Calu3 (cell line): ENCODE results near the gene OR10AD1. TPM values are rescaled to one million over a fixed set of nuclear protein-coding genes. Genes with fewer than 3 reads are reported as not detected.

Experiments
- BruUV-seq: library from RNA; stranded (reverse); fragments of 400-500 nt; replicated peaks from 2 replicates; lab custom pipeline; 2021; lab: Mats Ljungman, UMichigan
- CTCF ChIA-PET: fragments of 300-600 bp; sonication (Branson Sonifier 250); formaldehyde crosslinking; loops from one replicate; lab custom pipeline; 2022; ENCODE audit warnings: antibody characterized with exemption; lab: Charles Lee
- DNase-seq: peaks from one replicate; pipeline ENCODE4 v3.0.0; 2022
- H3K27ac Mint-ChIP-seq: one replicate; pipeline ENCODE4 v1.8.0; 2022; ENCODE audit warnings: mixed read lengths; ENCODE audit not compliant: unreplicated experiment
- H3K27me3 Mint-ChIP-seq: one replicate; pipeline ENCODE4 v1.8.0; 2022; ENCODE audit warnings: mixed read lengths; ENCODE audit not compliant: unreplicated experiment
- H3K36me3 Mint-ChIP-seq: one replicate; pipeline ENCODE4 v1.8.0; 2022; ENCODE audit warnings: mild to moderate bottlenecking, moderate library complexity, mixed read lengths; ENCODE audit not compliant: insufficient read depth, unreplicated experiment
- H3K4me1 Mint-ChIP-seq: one replicate; pipeline ENCODE4 v1.8.0; 2022; ENCODE audit warnings: mild to moderate bottlenecking, low read depth, mixed read lengths; ENCODE audit not compliant: unreplicated experiment
- H3K4me3 Mint-ChIP-seq: one replicate; pipeline ENCODE4 v1.8.0; 2022; ENCODE audit warnings: mild to moderate bottlenecking, low read depth, moderate library complexity, mixed read lengths; ENCODE audit not compliant: unreplicated experiment
- H3K9me3 Mint-ChIP-seq: one replicate; pipeline ENCODE4 v1.8.0; 2022; ENCODE audit warnings: low read depth, mixed read lengths; ENCODE audit not compliant: unreplicated experiment
- CTCF ChIP-seq: fragments of 200-600 bp; IDR thresholded peaks from one replicate; pipeline ENCODE4 v1.8.0; 2022; ENCODE audit warnings: antibody characterized with exemption; ENCODE audit not compliant: unreplicated experiment
- intact Hi-C: fragments of 100-400 bp; cut with micrococcal nuclease; formaldehyde crosslinking; loops from one replicate; pipeline ENCODE4 v1.10.0; 2022; ENCODE audit not compliant: unreplicated experiment
- total RNA-seq: library from RNA; stranded (reverse); gene quantifications from 2 replicates; pipeline ENCODE4 v1.2.3, GENCODE V29; 2022

OR10AD1 gene
- total RNA-seq, 1 experiment from 2014 or later, result not detected

DNA sequence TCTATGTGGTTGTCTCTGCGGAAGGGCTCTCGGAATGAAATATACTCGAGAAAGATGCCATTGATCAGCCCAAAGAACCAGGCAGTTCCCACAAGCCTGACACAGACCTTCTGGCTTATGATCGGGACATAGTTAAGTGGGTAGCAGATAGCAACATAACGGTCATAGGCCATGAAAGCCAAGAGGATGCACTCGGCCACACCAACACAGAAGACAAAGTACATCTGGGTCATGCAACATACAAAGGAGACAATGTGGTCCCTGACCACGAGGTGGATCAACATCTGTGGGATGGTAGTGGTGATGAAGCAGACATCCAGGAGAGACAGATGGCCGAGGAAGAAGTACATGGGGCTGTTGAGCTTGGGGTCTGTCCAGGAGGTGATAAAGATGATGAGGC is 326 bp downstream of the OR10AD1 start:
- BruUV-seq, result no TSS peak

GRCh38 chr12:48201516-48201915 is 1.6 kb downstream of the OR10AD1 start:
- Mint-ChIP-seq H3K9me3 (peaks cover 8% of the 10 kb centered on the region), H3K27ac (no peak overlapping the region), H3K36me3 (peaks cover 25% of the 10 kb centered on the region), H3K27me3 (no peaks in the 10 kb centered on the region), H3K4me1 (no peaks in the 10 kb centered on the region), H3K4me3 (no peak overlapping the region)
- no peak for TF ChIP-seq CTCF
- CTCF ChIA-PET, result no interaction called here
- BruUV-seq, result no TSS peak
- no peak for DNase-seq
- intact Hi-C loops, result no loop called here

More for the DNA sequence above, 326 bp downstream of the OR10AD1 start:
- no peak for DNase-seq
- H3K4me3 Mint-ChIP-seq, result no peak overlapping the region
- no peak for TF ChIP-seq CTCF
- peaks cover 8% of the 10 kb centered on the region for H3K9me3 Mint-ChIP-seq
- no peaks in the 10 kb centered on the region for H3K27me3 Mint-ChIP-seq
- peak overlapping the region; percentile 61 for H3K27ac Mint-ChIP-seq
- CTCF ChIA-PET, result no interaction called here
- intact Hi-C loops, result no loop called here
- H3K4me1 Mint-ChIP-seq, result no peaks in the 10 kb centered on the region
- peaks cover 19% of the 10 kb centered on the region for H3K36me3 Mint-ChIP-seq

DNA sequence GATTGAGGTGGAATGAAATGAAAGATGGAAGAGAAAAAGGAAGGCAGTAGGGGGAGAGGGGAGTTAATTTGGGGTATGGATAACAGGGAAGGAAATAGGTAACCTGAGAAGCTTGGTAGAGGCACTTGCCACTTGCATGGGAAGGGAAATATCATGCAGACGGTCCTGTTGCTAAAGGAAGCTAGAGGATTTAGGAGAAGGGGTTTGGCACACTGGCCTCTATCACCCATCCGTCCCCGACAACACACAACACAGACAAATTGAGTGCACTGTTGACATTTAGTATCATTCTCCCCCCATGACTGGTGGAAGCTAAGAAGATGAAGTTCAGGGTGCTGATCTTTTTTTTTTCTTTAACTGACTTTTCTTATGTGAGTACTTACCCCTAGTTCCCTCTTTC is 2.0 kb downstream of the OR10AD1 start:
- no peaks in the 10 kb centered on the region for H3K27me3 Mint-ChIP-seq
- peaks cover 8% of the 10 kb centered on the region for H3K9me3 Mint-ChIP-seq
- no peak overlapping the region for H3K27ac Mint-ChIP-seq
- DNase-seq, result no peak
- intact Hi-C loops, result no loop called here
- CTCF ChIA-PET, result no interaction called here
- H3K36me3 Mint-ChIP-seq, result peaks cover 29% of the 10 kb centered on the region
- BruUV-seq, result no TSS peak
- TF ChIP-seq CTCF, result no peak
- no peak overlapping the region for H3K4me3 Mint-ChIP-seq
- H3K4me1 Mint-ChIP-seq, result peaks cover 3% of the 10 kb centered on the region

DNA sequence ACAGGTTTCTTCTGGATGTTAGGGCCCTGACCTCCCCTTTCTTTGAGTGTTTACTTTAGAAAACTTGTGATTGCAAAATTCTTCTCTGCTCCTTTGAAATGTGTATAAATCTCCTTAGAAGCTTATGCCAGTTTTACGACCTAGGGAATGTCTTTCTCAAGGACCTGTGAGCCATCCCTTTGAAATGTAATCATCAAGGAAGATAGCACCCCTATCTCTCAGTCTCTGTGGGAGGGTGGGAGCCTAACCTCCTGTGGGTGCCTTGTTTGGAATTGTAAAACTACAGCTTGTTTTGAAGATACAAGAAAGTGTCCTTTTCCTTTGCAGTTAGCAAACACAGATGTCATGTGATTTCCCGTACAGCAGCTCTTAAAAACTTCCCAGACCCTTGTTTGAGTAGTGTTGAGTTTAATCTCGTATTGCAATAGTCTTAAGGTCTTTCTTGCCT is 3.3 kb downstream of the OR10AD1 start:
- H3K4me3 Mint-ChIP-seq, result peak overlapping the region; percentile 73
- DNase-seq, result no peak
- CTCF ChIA-PET, result no interaction called here

More for the DNA sequence above, 3.3 kb downstream of the OR10AD1 start:
- Mint-ChIP-seq H3K9me3 (peaks cover 8% of the 10 kb centered on the region), H3K36me3 (peaks cover 38% of the 10 kb centered on the region), H3K4me1 (peaks cover 16% of the 10 kb centered on the region), H3K27me3 (no peaks in the 10 kb centered on the region), H3K27ac (peak overlapping the region; percentile 44)
- intact Hi-C loops, result loop anchor here (10.0 kb wide), 1 partner anchor 155 kb away; the partner anchor contains the start of gene ZNF641
- no peak for TF ChIP-seq CTCF
- no TSS peak for BruUV-seq
